GM13976 (cell line): ENCODE measurements around the gene EYS.

Source experiments
- DNase-seq: peaks from one replicate; pipeline ENCODE4 v3.0.0; 2012; ENCODE audit warnings: low spot score
- in situ Hi-C: fragments of 300-500 bp; cut with MboI; formaldehyde crosslinking; loops from one replicate; pipeline ENCODE4 v1.12.0; 2022; ENCODE audit warnings: low sequenced_read_pairs, mixed read lengths, inconsistent platforms; ENCODE audit not compliant: unreplicated experiment
- TF ChIP-seq, protein P1 (sequence below): IDR thresholded peaks from 2 replicates; pipeline ENCODE4 v1.5.1; 2012; ENCODE audit warnings: borderline replicate concordance, mild to moderate bottlenecking; ENCODE audit not compliant: insufficient read depth; ENCODE audit errors: extremely low read depth, missing control alignments, control extremely low read depth

The EYS gene

DNA sequence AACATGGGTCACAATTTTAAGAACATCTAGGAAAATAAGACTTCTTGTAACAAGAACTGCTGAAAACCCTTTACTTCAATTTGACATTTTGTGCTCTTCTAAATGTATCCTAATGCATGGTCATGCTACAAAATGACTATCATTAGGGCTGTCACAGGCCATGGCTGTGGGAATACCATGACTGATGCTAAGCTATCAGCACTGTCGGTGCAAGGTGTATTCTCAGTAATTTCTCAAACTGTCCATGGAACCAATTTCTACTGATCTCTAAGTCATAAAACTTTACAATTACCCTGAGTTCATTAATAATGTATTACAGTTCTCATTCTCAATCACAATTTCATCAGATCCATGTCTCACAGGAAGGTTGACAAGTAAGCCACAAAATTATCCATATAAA is 625.3 kb downstream of the EYS start:
- DNase-seq: no peak
- in situ Hi-C loops: no loop called here
- TF ChIP-seq, protein P1, sequence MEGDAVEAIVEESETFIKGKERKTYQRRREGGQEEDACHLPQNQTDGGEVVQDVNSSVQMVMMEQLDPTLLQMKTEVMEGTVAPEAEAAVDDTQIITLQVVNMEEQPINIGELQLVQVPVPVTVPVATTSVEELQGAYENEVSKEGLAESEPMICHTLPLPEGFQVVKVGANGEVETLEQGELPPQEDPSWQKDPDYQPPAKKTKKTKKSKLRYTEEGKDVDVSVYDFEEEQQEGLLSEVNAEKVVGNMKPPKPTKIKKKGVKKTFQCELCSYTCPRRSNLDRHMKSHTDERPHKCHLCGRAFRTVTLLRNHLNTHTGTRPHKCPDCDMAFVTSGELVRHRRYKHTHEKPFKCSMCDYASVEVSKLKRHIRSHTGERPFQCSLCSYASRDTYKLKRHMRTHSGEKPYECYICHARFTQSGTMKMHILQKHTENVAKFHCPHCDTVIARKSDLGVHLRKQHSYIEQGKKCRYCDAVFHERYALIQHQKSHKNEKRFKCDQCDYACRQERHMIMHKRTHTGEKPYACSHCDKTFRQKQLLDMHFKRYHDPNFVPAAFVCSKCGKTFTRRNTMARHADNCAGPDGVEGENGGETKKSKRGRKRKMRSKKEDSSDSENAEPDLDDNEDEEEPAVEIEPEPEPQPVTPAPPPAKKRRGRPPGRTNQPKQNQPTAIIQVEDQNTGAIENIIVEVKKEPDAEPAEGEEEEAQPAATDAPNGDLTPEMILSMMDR: no peak

DNA sequence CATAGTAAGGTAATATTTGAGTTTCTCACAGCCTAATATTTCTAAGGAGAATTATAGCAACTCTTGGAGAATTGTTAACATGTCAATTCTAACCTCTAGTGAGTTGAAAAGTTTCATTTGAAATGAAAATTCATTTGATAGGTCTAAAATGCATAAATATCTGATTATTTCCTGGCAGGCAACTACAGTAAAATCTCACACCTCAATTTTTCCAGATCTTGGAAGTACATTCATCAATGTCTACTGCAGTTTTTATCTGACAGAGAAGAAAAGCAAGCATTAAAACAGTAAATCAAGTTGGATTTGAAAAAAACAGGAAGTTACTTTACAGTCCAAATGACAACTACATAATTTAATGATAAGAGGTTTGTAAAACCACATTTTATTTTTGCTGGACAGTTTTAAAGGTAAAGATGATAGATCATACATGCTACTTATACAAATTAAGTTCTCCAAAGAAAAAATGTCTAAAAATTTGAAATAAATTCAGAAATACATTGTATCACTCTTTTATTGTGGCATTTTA is 631.3 kb downstream of the EYS start:
- in situ Hi-C loops: no loop called here
- DNase-seq: no peak
- TF ChIP-seq, protein P1: no peak

DNA sequence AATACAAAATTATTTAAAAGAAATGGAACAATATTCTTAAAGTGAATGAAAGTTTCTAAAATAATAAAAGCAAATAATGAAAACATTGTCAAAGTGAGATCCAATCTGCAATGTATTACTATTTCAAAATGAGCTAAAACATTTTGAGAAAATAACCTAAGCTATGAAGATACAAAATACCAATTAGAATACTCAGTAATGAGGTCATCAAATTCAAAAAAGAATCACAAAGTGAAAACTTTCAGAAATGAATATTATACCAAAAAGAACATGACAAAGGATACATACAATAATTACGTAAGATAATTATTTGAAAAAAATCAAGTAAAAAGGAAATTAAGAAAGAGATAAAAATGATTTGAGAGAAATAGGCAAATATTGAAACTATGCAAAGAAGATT is 634.5 kb downstream of the EYS start:
- in situ Hi-C loops: no loop called here
- DNase-seq: no peak
- TF ChIP-seq, protein P1: no peak

DNA sequence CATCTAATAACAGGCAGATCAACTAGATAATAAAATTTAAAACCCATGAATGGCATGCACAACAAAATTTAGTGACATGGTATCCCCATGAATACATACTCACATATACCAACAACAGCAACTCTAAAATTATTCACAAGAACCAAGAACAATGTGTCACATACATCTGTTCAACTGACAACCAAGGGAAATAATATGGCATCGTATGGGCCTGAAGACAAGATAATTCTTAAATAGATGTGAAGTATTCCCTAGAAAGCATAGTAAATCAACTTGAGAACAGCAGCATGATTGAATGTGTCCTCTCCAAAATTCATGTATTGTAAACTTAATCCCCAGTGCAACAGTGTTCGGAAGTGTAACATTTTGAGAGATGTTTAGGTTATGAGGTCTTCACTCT is 635.5 kb downstream of the EYS start:
- TF ChIP-seq, protein P1: no peak
- in situ Hi-C loops: no loop called here
- no peak for DNase-seq

DNA sequence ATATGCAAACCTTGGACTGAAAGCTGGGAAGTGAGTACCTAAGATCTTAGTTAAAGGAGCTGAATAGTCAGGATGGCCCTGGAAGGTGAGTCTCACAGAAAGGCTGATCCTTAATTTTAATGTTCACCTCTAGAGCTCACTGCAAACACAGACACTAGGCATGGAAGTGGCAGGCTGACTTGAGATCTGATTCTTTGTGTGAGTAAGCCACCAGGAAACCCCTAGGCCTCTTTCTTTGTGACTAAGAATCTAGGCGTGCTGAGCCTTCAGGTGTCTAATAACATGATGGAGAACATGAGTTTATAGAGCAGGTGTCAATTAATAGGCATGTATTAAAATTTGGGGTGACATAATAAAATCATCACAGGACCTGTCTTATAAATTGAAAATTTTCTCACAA is 642.2 kb downstream of the EYS start:
- in situ Hi-C loops: no loop called here
- TF ChIP-seq, protein P1: no peak
- no peak for DNase-seq

DNA sequence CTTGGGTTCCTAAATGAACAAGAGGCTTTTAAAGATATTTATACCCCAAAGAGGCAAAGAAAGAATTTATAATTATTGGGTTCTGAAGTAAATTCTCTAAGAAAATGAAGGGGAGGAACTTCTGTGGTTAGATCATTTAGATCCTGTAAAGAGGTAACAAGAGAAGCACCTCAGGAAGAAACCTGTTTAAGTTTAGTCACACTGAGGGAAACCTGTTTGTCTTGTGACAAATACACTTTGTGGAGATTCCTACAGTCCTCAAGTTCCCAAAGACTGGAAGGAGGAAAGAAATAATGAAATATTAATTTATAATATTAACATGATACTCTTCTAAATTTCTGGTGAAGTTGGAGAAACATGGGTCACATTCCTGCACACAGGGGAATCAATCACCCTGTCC is 647.5 kb downstream of the EYS start:
- no peak for DNase-seq
- TF ChIP-seq, protein P1: no peak
- in situ Hi-C loops: no loop called here

DNA sequence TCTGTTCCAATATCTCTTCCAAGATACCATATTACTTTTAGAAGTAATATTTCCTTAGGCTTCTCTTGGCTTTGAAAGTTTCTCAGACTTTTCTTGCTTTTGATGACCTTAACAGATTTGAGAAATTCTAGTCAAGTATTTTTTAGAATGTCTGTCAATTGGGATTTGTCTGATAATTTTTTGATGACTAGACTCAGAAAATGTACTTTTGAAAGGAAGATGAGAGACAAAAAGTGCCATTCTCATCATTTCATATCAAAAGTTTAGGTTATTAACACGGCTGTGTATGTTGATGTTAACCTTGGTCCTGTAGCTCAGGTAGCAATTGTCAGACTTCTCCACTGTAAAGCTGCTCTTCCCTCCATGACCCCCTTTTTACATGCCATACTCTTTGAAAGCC is 651.5 kb downstream of the EYS start:
- TF ChIP-seq, protein P1: no peak
- DNase-seq: no peak
- in situ Hi-C loops: no loop called here
